Stimulated activated CD4-positive, alpha-beta T cell treated with anti-CD3 and anti-CD28 coated beads, Interleukin-4, amount 100 ng/mL, for 48 hours (primary cell): ENCODE data around the gene PPP1R13L.
"Not testable (repeated sequence)": the region's sequence is repeated elsewhere in the genome, so short reads cannot be mapped to it uniquely, and the experiment has no call there.

Source experiments
- DNase-seq, 2 donors: peaks; one replicate each; pipeline ENCODE4 v3.0.0-alpha.2; 2020; ENCODE audit warnings: low read depth in 2 of 2

Gene PPP1R13L

GRCh38 chr19:45346449-45346848 lies 58.4 kb downstream of the PPP1R13L start:
- no peak for DNase-seq

GRCh38 chr19:45345506-45345860 lies 59.4 kb downstream of the PPP1R13L start:
- no peak for DNase-seq

- DNase-seq, result no peak
These were observed 60.0 kb downstream of the PPP1R13L start for GRCh38 chr19:45344621-45345505.

- DNase-seq, result no peak
These were observed 62.0 kb downstream of the PPP1R13L start for GRCh38 chr19:45342911-45343310.

GRCh38 chr19:45340899-45341453 lies 63.9 kb downstream of the PPP1R13L start:
- no peak for DNase-seq

GRCh38 chr19:45340232-45340898 lies 64.5 kb downstream of the PPP1R13L start, which contains the start of gene KLC3:
KLC3 (plus strand) TSS chr19:45340750; CDS start chr19:45345542, 4,792 bp downstream.
- peak; percentile 15 to 33 for DNase-seq

GRCh38 chr19:45339629-45340028 lies 65.2 kb downstream of the PPP1R13L start:
- no peak for DNase-seq

- DNase-seq, result no peak
These were observed 68.1 kb downstream of the PPP1R13L start for GRCh38 chr19:45336696-45337251.

- DNase-seq, result not testable (repeated sequence)
These were observed 70.0 kb downstream of the PPP1R13L start for GRCh38 chr19:45334881-45335280.

- DNase-seq, result no peak
These were observed 71.1 kb downstream of the PPP1R13L start for GRCh38 chr19:45333609-45334303.

- no peak for DNase-seq
These were observed 73.5 kb downstream of the PPP1R13L start for GRCh38 chr19:45331411-45331810.
